Natural killer cell (primary cell): Measurements from ENCODE around the gene CYP3A5. TPM values are rescaled to one million over a fixed set of nuclear protein-coding genes. Genes with fewer than 3 reads are reported as not detected.

ENCODE experiments used
- ATAC-seq, 3 donors: fragments of 150-1000 bp in 2 of 3; fragments of 200-7000 bp in 1 of 3; cut with Tn5 transposase; 1 replicate in 1 of 3; 2 replicates in 2 of 3; pipeline ENCODE4 v1.10.0; 2021; ENCODE audit warnings: mild to moderate bottlenecking in 2 of 3, moderate library complexity in 2 of 3
- DNase-seq, 2 donors: peaks; one replicate each; pipeline versions ENCODE4 v3.0.0 to v3.0.0-alpha.2; 2013 to 2021; ENCODE audit warnings: mixed read lengths in 1 of 2
- H3K27ac ChIP-seq: one replicate; pipeline ENCODE4 v1.5.1; 2013; ENCODE audit warnings: mild to moderate bottlenecking, low read length
- H3K27me3 ChIP-seq: one replicate; pipeline ENCODE4 v1.6.1; 2013; ENCODE audit warnings: low read length; ENCODE audit not compliant: control insufficient read depth, insufficient read depth
- H3K36me3 ChIP-seq: one replicate; pipeline ENCODE4 v1.6.1; 2013; ENCODE audit warnings: low read length; ENCODE audit not compliant: control insufficient read depth, insufficient read depth
- H3K4me1 ChIP-seq: one replicate; pipeline ENCODE4 v1.6.1; 2013; ENCODE audit warnings: low read length; ENCODE audit not compliant: control insufficient read depth, insufficient read depth
- H3K4me3 ChIP-seq: one replicate; pipeline ENCODE4 v1.5.1; 2013; ENCODE audit warnings: low read length
- H3K9me3 ChIP-seq: one replicate; pipeline ENCODE4 v1.6.1; 2013; ENCODE audit warnings: low read length; ENCODE audit not compliant: control insufficient read depth, insufficient read depth
- H3K27ac Mint-ChIP-seq, 2 donors: one replicate each; pipeline ENCODE4 v1.8.0; 2022; ENCODE audit warnings: mild to moderate bottlenecking in 2 of 2, mixed read lengths in 2 of 2, moderate library complexity in 1 of 2
- H3K27me3 Mint-ChIP-seq, 2 donors: one replicate each; pipeline ENCODE4 v1.8.0; 2022; ENCODE audit warnings: low read depth in 2 of 2, mixed read lengths in 2 of 2
- H3K36me3 Mint-ChIP-seq: one replicate; pipeline ENCODE4 v1.8.0; 2022; ENCODE audit warnings: mixed read lengths
- H3K4me1 Mint-ChIP-seq, 2 donors: one replicate each; pipeline ENCODE4 v1.8.0; 2022; ENCODE audit warnings: mixed read lengths in 2 of 2
- H3K4me3 Mint-ChIP-seq: one replicate; pipeline ENCODE4 v1.8.0; 2022; ENCODE audit warnings: mild to moderate bottlenecking, moderate library complexity, mixed read lengths
- H3K9me3 Mint-ChIP-seq, 2 donors: one replicate each; pipeline ENCODE4 v1.8.0; 2022; ENCODE audit warnings: mixed read lengths in 2 of 2
- CTCF ChIP-seq: fragments of 200-600 bp; IDR thresholded peaks from one replicate; pipeline ENCODE4 v1.8.0; 2022; ENCODE audit warnings: antibody characterized with exemption
- WGBS: methylation state at CpG from one replicate; pipeline ENCODE4 v1.1.7; 2013; ENCODE audit warnings: missing lambda C conversion rate; ENCODE audit not compliant: insufficient coverage; 5-methylcytosine and 5-hydroxymethylcytosine counted together
- intact Hi-C: fragments of 100-400 bp; cut with micrococcal nuclease; formaldehyde crosslinking; loops from one replicate; pipeline ENCODE4 v1.14.2; 2022
- total RNA-seq, 4 donors: library from RNA; stranded (reverse); fragments of 120-200 nt in 1 of 4; gene quantifications; one replicate each; pipeline versions ENCODE4 v1.2.3 to v1.2.4, GENCODE V29; 2013 to 2022

CYP3A5 gene
- total RNA-seq, 3 donors from 2014 or later (not counting 1 experiment from before 2014, with no cell fraction given): 0.14 TPM; not detected in 2

- no peak for ATAC-seq
- Mint-ChIP-seq H3K9me3 (no peaks in the 10 kb centered on the region), H3K4me1 (no peaks in the 10 kb centered on the region), H3K27ac (no peak overlapping the region), H3K27me3 (peaks cover 0 to 12% of the 10 kb centered on the region in 2 donors), H3K36me3 (no peaks in the 10 kb centered on the region), H3K4me3 (no peak overlapping the region)
- Histone ChIP-seq H3K4me3 (no peak overlapping the region), H3K36me3 (no peaks in the 10 kb centered on the region), H3K4me1 (no peaks in the 10 kb centered on the region), H3K27me3 (no peaks in the 10 kb centered on the region), H3K9me3 (no peaks in the 10 kb centered on the region), H3K27ac (no peak overlapping the region)
- intact Hi-C loops: no loop called here
- DNase-seq: peak in 1 of 2 donors; percentile 31
- WGBS: 59% methylated on average over 2 of the region's 4 CpGs
- no peak for TF ChIP-seq CTCF
Measured at GRCh38 chr7:99719996-99720769, 40.4 kb upstream of the CYP3A5 start.

- WGBS: 100% methylated on average over 1 of the region's 3 CpGs
- Mint-ChIP-seq H3K9me3 (no peaks in the 10 kb centered on the region), H3K4me1 (no peaks in the 10 kb centered on the region), H3K27ac (no peak overlapping the region), H3K36me3 (no peaks in the 10 kb centered on the region), H3K4me3 (no peak overlapping the region), H3K27me3 (peaks cover 0 to 3% of the 10 kb centered on the region in 2 donors)
- no peak for TF ChIP-seq CTCF
- Histone ChIP-seq H3K4me3 (no peak overlapping the region), H3K27ac (no peak overlapping the region), H3K27me3 (no peaks in the 10 kb centered on the region), H3K4me1 (no peaks in the 10 kb centered on the region), H3K9me3 (no peaks in the 10 kb centered on the region), H3K36me3 (no peaks in the 10 kb centered on the region)
- DNase-seq (no peak), ATAC-seq (no peak)
- intact Hi-C loops: no loop called here
Measured at GRCh38 chr7:99713995-99714570, 34.3 kb upstream of the CYP3A5 start.

- 100% methylated on average over 1 of the region's 2 CpGs for whole genome bisulfite sequencing
- Mint-ChIP-seq H3K27me3 (no peaks in the 10 kb centered on the region), H3K27ac (no peak overlapping the region), H3K4me3 (no peak overlapping the region), H3K36me3 (no peaks in the 10 kb centered on the region), H3K9me3 (no peaks in the 10 kb centered on the region), H3K4me1 (no peaks in the 10 kb centered on the region)
- TF ChIP-seq CTCF: no peak
- Histone ChIP-seq H3K4me3 (no peak overlapping the region), H3K36me3 (no peaks in the 10 kb centered on the region), H3K27ac (no peak overlapping the region), H3K27me3 (no peaks in the 10 kb centered on the region), H3K9me3 (no peaks in the 10 kb centered on the region), H3K4me1 (no peaks in the 10 kb centered on the region)
- DNase-seq (no peak), ATAC-seq (no peak)
- intact Hi-C loops: no loop called here
Measured at GRCh38 chr7:99709838-99710578, 30.2 kb upstream of the CYP3A5 start.
